Neural progenitor cell (in vitro differentiated cells): Measurements from ENCODE around the gene IMMP1L.

Experiments
- CTCF ChIP-seq: fragments of 200-600 bp; sonication (generic); IDR thresholded peaks from 2 replicates; pipeline ENCODE4 v1.5.1; 2017; ENCODE audit warnings: antibody characterized with exemption, mild to moderate bottlenecking
- EZH2 ChIP-seq: fragments of 200-600 bp; sonication (generic); IDR thresholded peaks from 2 replicates; pipeline ENCODE4 v1.6.1; 2017; ENCODE audit warnings: antibody characterized with exemption, mild to moderate bottlenecking, moderate library complexity

- TF ChIP-seq EZH2, result no peak
- TF ChIP-seq CTCF, result no peak
These were observed 54.2 kb downstream of the IMMP1L start for GRCh38 chr11:31455177-31455576.
